A549 (cell line): ENCODE results near the gene TLE1. TPM values are rescaled to one million over a fixed set of nuclear protein-coding genes. Genes with fewer than 3 reads are reported as not detected.
A peak's percentile ranks its signal among the peaks of the same experiment; 100 is the strongest.

Experiments
- ATAC-seq, 2 experiments: fragments of 200-7000 bp in 1 of 2; fragments of >200 bp in 1 of 2; cut with Nextera tagmentation in 1 of 2; cut with Tn5 transposase in 1 of 2; 3 replicates each; pipeline versions ENCODE4 v1.8.0 to v1.9.1; 2018 to 2020; ENCODE audit warnings: mild to moderate bottlenecking in 1 of 2, moderate library complexity in 1 of 2
- CTCF ChIA-PET: fragments of 300-600 bp; sonication (Branson Sonifier 250); formaldehyde crosslinking; extraction: SDS; loops from one replicate; lab custom pipeline; 2021; ENCODE audit warnings: antibody characterized with exemption, inconsistent platforms; lab: Yijun Ruan, JAX
- POLR2A ChIA-PET: fragments of 350-600 bp; formaldehyde crosslinking; extraction: SDS; loops from one replicate; lab custom pipeline; 2021; ENCODE audit warnings: antibody characterized with exemption, inconsistent platforms; lab: Yijun Ruan, JAX
- DNase-seq, 2 experiments: peaks; one replicate each; pipeline versions ENCODE4 v3.0.0 to v3.0.0-alpha.2; 2011 to 2016; ENCODE audit warnings: low read depth in 1 of 2, low spot score in 1 of 2
- FAIRE-seq: peaks from 2 replicates; lab custom pipeline; 2011; peaks lifted over from hg19 to GRCh38; lab: Jason Lieb, UNC
- H3K27ac ChIP-seq, 2 experiments: fragments of >200 bp; sonication (Bioruptor Twin); formaldehyde crosslinking; 3 replicates each; pipeline ENCODE4 v1.5.1; 2016 to 2017
- H3K4me1 ChIP-seq: fragments of >200 bp; sonication (Bioruptor Twin); formaldehyde crosslinking; 3 replicates; pipeline ENCODE4 v1.6.1; 2016
- H3K4me2 ChIP-seq: fragments of >200 bp; sonication (Bioruptor Twin); formaldehyde crosslinking; 3 replicates; pipeline ENCODE4 v1.6.1; 2016
- H3K4me3 ChIP-seq: fragments of >200 bp; sonication (Bioruptor Twin); formaldehyde crosslinking; 3 replicates; pipeline ENCODE4 v1.5.1; 2016
- H3K9me3 ChIP-seq: fragments of >200 bp; sonication (Bioruptor Twin); formaldehyde crosslinking; 3 replicates; pipeline ENCODE4 v1.6.1; 2016
- BHLHE40 ChIP-seq: IDR thresholded peaks from 2 replicates; pipeline ENCODE4 v1.6.1; 2012; ENCODE audit warnings: low read depth, low read length, inconsistent platforms
- CBX2 ChIP-seq: fragments of 200-600 bp; sonication (generic); IDR thresholded peaks from 2 replicates; pipeline ENCODE4 v1.6.1; 2016; ENCODE audit warnings: low read depth, mild to moderate bottlenecking, borderline replicate concordance
- CEBPB ChIP-seq, 2 experiments: fragments of >200 bp in 1 of 2; sonication (Bioruptor Twin) in 1 of 2; formaldehyde crosslinking in 1 of 2; IDR thresholded peaks; 2 replicates each; pipeline ENCODE4 v1.6.1; 2012 to 2016
- CHD2 ChIP-seq: fragments of 150-350 bp; IDR thresholded peaks from 2 replicates; pipeline ENCODE4 v1.6.1; 2014; ENCODE audit warnings: low read length; ENCODE audit not compliant: partially characterized antibody
- EHF ChIP-seq: fragments of 250-450 bp; sonication (Bioruptor Pico); IDR thresholded peaks from 2 replicates; pipeline ENCODE4 v1.5.0; 2020; ENCODE audit warnings: mild to moderate bottlenecking
- ESRRA ChIP-seq: fragments of 150-350 bp; IDR thresholded peaks from 2 replicates; pipeline ENCODE4 v1.6.1; 2014; ENCODE audit warnings: mild to moderate bottlenecking, low read length, borderline replicate concordance
- FOXS1 ChIP-seq: fragments of 250-450 bp; sonication (Bioruptor Pico); IDR thresholded peaks from 2 replicates; pipeline ENCODE4 v1.5.0; 2020; ENCODE audit warnings: mild to moderate bottlenecking, moderate library complexity
- GATA3 ChIP-seq: IDR thresholded peaks from 2 replicates; pipeline ENCODE4 v1.6.1; 2012; ENCODE audit warnings: borderline replicate concordance
- HOXA7 ChIP-seq: fragments of 250-450 bp; sonication (Bioruptor Pico); IDR thresholded peaks from 2 replicates; pipeline ENCODE4 v1.5.0; 2020; ENCODE audit warnings: mild to moderate bottlenecking, moderate library complexity
- JUN ChIP-seq, 2 experiments: fragments of >200 bp; sonication (Bioruptor Twin); formaldehyde crosslinking; IDR thresholded peaks; 2 replicates in 1 of 2; 3 replicates in 1 of 2; pipeline ENCODE4 v1.6.1; 2016 to 2017
- MAZ ChIP-seq: fragments of 150-350 bp; IDR thresholded peaks from 2 replicates; pipeline ENCODE4 v1.6.1; 2014; ENCODE audit warnings: antibody characterized with exemption, low read depth, low read length, borderline replicate concordance
- MYC ChIP-seq: IDR thresholded peaks from 2 replicates; pipeline ENCODE4 v1.6.1; 2012; ENCODE audit warnings: mild to moderate bottlenecking, inconsistent platforms, low read length, improper control_type of control experiment, borderline replicate concordance
- NPAS2 ChIP-seq: fragments of 250-450 bp; sonication (Bioruptor Pico); IDR thresholded peaks from 2 replicates; pipeline ENCODE4 v1.8.0; 2022; ENCODE audit warnings: mild to moderate bottlenecking, moderate library complexity, borderline replicate concordance
- POLR2A ChIP-seq: IDR thresholded peaks from 2 replicates; pipeline ENCODE4 v1.6.1; 2012; ENCODE audit warnings: mild to moderate bottlenecking, low read length
- RAD21 ChIP-seq, 2 experiments: fragments of >200 bp in 1 of 2; sonication (Bioruptor Twin) in 1 of 2; formaldehyde crosslinking in 1 of 2; IDR thresholded peaks in 1 of 2; conservative IDR thresholded peaks in 1 of 2; 2 replicates in 1 of 2; 3 replicates in 1 of 2; pipeline ENCODE4 v1.6.1; 2012 to 2018; ENCODE audit warnings: inconsistent platforms in 1 of 2
- RCOR1 ChIP-seq: fragments of 150-350 bp; IDR thresholded peaks from 2 replicates; pipeline ENCODE4 v1.6.1; 2014; ENCODE audit warnings: antibody characterized with exemption, low read length, low read depth
- WGBS: methylation state at CpG from one replicate; pipeline ENCODE4 v1.1.6; 2017; ENCODE audit errors: missing lambda C conversion rate; 5-methylcytosine and 5-hydroxymethylcytosine counted together
- polyA plus RNA-seq, 4 experiments: library from polyadenylated mRNA; depleted of rRNA in 3 of 4; stranded (reverse); fragments of >200 nt; fragmentation: RNase III in 1 of 4; extraction: RNeasy Plus Mini Kit Qiagen cat#74134 plus additional on column Dnase treatment in 1 of 4; gene quantifications; 2 replicates in 3 of 4; 3 replicates in 1 of 4; pipeline ENCODE4 v1.2.3, GENCODE V29; 2011 to 2017
- TF ChIP-seq, protein P1 (sequence below): fragments of 200-600 bp; sonication (generic); IDR thresholded peaks from 2 replicates; pipeline ENCODE4 v1.6.1; 2016; ENCODE audit warnings: antibody characterized with exemption, mild to moderate bottlenecking, moderate library complexity
- TF ChIP-seq, protein P2 (sequence below): fragments of >200 bp; sonication (Bioruptor Twin); formaldehyde crosslinking; IDR thresholded peaks from 3 replicates; pipeline ENCODE4 v1.5.1; 2016
- TF ChIP-seq, protein P3 (sequence below): fragments of 450-650 bp; IDR thresholded peaks from 2 replicates; pipeline ENCODE4 v1.6.1; 2014; ENCODE audit warnings: antibody characterized with exemption
- TF ChIP-seq, protein P4 (sequence below): fragments of >200 bp; sonication (Bioruptor Twin); formaldehyde crosslinking; IDR thresholded peaks from 2 replicates; pipeline ENCODE4 v1.6.1; 2016

The TLE1 gene
- polyA plus RNA-seq, 2 of the 4 experiments (the other 2 are of a cell fraction), result 45.8 to 117 TPM

DNA sequence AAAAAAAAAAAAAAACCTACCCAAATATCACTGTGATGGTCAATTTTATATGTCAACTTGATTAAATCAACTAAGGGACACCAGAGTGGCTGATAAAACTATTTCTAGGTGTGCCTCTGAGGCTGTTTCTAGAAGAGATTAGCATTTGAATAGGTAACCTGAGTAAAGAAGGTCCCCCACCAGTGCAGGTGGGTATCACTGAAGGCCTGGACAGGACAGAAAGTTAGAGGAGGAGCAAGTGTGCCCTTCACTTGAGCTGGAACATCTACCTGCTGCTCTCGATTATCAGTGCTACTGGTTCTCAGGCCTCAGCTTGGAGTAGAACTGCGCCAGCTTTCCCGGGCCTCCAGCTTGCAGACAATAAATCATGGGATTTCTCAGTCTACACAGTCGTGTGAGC lies 88.7 kb downstream of the TLE1 start:
- Histone ChIP-seq H3K4me1 (peaks cover 53% of the 10 kb centered on the region), H3K9me3 (no peaks in the 10 kb centered on the region), H3K27ac (peak overlapping the region in 1 of 2 experiments; percentile 71; a peak in 3 of 6 replicates), H3K4me3 (no peak overlapping the region), H3K4me2 (no peak overlapping the region)
- ChIA-PET CTCF (interaction anchor here (1.2 kb wide), 1 partner anchor 12 kb away, joined by 3 read pairs; no protein-coding TSS in a partner anchor), POLR2A (interaction anchor here (0.7 kb wide), 1 partner anchor 438 kb away, joined by 3 read pairs; no protein-coding TSS in a partner anchor)
- no peak for DNase-seq
- no peak for FAIRE-seq
- TF ChIP-seq MYC (no peak), CEBPB (IDR thresholded peaks at IDR 0.05) (no peak), JUN (IDR thresholded peaks at IDR 0.05) (no peak), MAZ (no peak), NPAS2 (CRISPR knock-in tag) (no peak), ESRRA (no peak)
- TF ChIP-seq, protein P1, sequence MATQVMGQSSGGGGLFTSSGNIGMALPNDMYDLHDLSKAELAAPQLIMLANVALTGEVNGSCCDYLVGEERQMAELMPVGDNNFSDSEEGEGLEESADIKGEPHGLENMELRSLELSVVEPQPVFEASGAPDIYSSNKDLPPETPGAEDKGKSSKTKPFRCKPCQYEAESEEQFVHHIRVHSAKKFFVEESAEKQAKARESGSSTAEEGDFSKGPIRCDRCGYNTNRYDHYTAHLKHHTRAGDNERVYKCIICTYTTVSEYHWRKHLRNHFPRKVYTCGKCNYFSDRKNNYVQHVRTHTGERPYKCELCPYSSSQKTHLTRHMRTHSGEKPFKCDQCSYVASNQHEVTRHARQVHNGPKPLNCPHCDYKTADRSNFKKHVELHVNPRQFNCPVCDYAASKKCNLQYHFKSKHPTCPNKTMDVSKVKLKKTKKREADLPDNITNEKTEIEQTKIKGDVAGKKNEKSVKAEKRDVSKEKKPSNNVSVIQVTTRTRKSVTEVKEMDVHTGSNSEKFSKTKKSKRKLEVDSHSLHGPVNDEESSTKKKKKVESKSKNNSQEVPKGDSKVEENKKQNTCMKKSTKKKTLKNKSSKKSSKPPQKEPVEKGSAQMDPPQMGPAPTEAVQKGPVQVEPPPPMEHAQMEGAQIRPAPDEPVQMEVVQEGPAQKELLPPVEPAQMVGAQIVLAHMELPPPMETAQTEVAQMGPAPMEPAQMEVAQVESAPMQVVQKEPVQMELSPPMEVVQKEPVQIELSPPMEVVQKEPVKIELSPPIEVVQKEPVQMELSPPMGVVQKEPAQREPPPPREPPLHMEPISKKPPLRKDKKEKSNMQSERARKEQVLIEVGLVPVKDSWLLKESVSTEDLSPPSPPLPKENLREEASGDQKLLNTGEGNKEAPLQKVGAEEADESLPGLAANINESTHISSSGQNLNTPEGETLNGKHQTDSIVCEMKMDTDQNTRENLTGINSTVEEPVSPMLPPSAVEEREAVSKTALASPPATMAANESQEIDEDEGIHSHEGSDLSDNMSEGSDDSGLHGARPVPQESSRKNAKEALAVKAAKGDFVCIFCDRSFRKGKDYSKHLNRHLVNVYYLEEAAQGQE, result no peak
- WGBS, result 97% methylated on average over 4 of the region's 4 CpGs
- ATAC-seq, result no peak

DNA sequence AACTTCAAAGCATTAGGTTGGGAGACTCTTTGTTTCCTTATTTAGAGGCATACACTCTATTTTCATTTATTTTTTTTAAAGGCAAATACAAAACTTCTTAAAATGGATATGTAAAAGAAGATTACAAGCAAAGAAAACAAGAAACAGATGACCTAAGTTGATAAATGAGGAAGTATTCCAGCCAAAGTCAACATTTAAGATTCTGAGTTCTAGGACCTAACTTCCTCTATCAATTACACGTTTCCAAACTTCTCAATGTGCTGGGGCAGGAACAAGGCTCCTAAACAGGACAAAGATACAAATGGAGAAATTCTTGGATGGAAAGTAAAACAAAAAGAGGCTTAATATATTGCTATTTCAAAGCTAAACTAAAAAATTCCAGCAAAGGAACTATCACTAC lies 89.5 kb downstream of the TLE1 start:
- CTCF ChIA-PET, result interaction anchor here (1.6 kb wide), 1 partner anchor 995 kb away, joined by 3 read pairs; no protein-coding TSS in a partner anchor

More for the DNA sequence above, 89.5 kb downstream of the TLE1 start:
- H3K9me3 ChIP-seq, result no peaks in the 10 kb centered on the region
- DNase-seq (no peak), ATAC-seq (no peak), FAIRE-seq (no peak)
- POLR2A ChIA-PET, result interaction anchor here (0.7 kb wide), 1 partner anchor 437 kb away, joined by 3 read pairs; no protein-coding TSS in a partner anchor
- WGBS, result 69% methylated on average over 1 of the region's 1 CpG
- no peak overlapping the region for H3K4me3 ChIP-seq
- no peak overlapping the region for H3K27ac ChIP-seq
- TF ChIP-seq, protein P2, sequence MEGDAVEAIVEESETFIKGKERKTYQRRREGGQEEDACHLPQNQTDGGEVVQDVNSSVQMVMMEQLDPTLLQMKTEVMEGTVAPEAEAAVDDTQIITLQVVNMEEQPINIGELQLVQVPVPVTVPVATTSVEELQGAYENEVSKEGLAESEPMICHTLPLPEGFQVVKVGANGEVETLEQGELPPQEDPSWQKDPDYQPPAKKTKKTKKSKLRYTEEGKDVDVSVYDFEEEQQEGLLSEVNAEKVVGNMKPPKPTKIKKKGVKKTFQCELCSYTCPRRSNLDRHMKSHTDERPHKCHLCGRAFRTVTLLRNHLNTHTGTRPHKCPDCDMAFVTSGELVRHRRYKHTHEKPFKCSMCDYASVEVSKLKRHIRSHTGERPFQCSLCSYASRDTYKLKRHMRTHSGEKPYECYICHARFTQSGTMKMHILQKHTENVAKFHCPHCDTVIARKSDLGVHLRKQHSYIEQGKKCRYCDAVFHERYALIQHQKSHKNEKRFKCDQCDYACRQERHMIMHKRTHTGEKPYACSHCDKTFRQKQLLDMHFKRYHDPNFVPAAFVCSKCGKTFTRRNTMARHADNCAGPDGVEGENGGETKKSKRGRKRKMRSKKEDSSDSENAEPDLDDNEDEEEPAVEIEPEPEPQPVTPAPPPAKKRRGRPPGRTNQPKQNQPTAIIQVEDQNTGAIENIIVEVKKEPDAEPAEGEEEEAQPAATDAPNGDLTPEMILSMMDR, result no peak
- TF ChIP-seq POLR2A (no peak), HOXA7 (CRISPR knock-in tag) (no peak), RAD21 (conservative IDR thresholded peaks at IDR 0.05 in 1 of 2, IDR thresholded peaks at IDR 0.05 in 1 of 2) (no peak), CBX2 (no peak), GATA3 (no peak), NPAS2 (CRISPR knock-in tag) (no peak), RCOR1 (no peak), FOXS1 (CRISPR knock-in tag) (no peak), MAZ (no peak), EHF (CRISPR knock-in tag) (no peak), BHLHE40 (no peak), CHD2 (no peak)
- TF ChIP-seq, protein P3, sequence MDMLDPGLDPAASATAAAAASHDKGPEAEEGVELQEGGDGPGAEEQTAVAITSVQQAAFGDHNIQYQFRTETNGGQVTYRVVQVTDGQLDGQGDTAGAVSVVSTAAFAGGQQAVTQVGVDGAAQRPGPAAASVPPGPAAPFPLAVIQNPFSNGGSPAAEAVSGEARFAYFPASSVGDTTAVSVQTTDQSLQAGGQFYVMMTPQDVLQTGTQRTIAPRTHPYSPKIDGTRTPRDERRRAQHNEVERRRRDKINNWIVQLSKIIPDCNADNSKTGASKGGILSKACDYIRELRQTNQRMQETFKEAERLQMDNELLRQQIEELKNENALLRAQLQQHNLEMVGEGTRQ, result no peak
- TF ChIP-seq, protein P4, sequence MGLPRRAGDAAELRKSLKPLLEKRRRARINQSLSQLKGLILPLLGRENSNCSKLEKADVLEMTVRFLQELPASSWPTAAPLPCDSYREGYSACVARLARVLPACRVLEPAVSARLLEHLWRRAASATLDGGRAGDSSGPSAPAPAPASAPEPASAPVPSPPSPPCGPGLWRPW, result no peak
- peaks cover 55% of the 10 kb centered on the region for H3K4me1 ChIP-seq
- no peak overlapping the region for H3K4me2 ChIP-seq
